Transverse colon (tissue), 4 donors: Measurements from ENCODE around the gene ANKRD44. TPM values are rescaled to one million over a fixed set of nuclear protein-coding genes. Genes with fewer than 3 reads are reported as not detected.

Source experiments
- DNase-seq: peaks from one replicate; pipeline ENCODE4 v3.0.0-alpha.2; 2019
- H3K27ac ChIP-seq, 4 donors: fragments of 200-600 bp; sonication (generic); 2 replicates each; pipeline ENCODE4 v1.5.1; 2016 to 2018; ENCODE audit warnings: inconsistent platforms in 4 of 4
- H3K27me3 ChIP-seq: fragments of 200-600 bp; sonication (generic); 2 replicates; pipeline ENCODE4 v1.5.1; 2017; ENCODE audit warnings: inconsistent platforms
- H3K36me3 ChIP-seq, 4 donors: fragments of 200-600 bp; sonication (generic); 2 replicates each; pipeline ENCODE4 v1.5.1; 2017 to 2019; ENCODE audit warnings: inconsistent platforms in 4 of 4
- H3K4me1 ChIP-seq, 4 donors: fragments of 200-600 bp; sonication (generic); 2 replicates each; pipeline ENCODE4 v1.5.1; 2017 to 2020; ENCODE audit warnings: inconsistent platforms in 4 of 4
- H3K4me3 ChIP-seq, 4 donors: fragments of 200-600 bp; sonication (generic); 1 replicate in 1 of 4; 2 replicates in 3 of 4; pipeline versions ENCODE4 v1.5.1 to v1.6.1; 2017 to 2019; ENCODE audit warnings: inconsistent platforms in 4 of 4
- H3K9me3 ChIP-seq, 2 donors: fragments of 200-600 bp; sonication (generic); 2 replicates each; pipeline ENCODE4 v1.5.1; 2017 to 2019; ENCODE audit warnings: inconsistent platforms in 2 of 2
- EP300 ChIP-seq: sonication (generic); formaldehyde crosslinking; IDR thresholded peaks from one replicate; pipeline ENCODE4 v1.6.1; 2017; ENCODE audit warnings: antibody characterized with exemption, low read depth
- POLR2A ChIP-seq: fragments of 450-650 bp; IDR thresholded peaks from one replicate; pipeline ENCODE4 v1.6.1; 2016; ENCODE audit warnings: antibody characterized with exemption, mild to moderate bottlenecking, moderate library complexity
- POLR2AphosphoS5 ChIP-seq, 3 donors: sonication (generic); formaldehyde crosslinking; IDR thresholded peaks; one replicate each; pipeline ENCODE4 v1.6.1; 2016; ENCODE audit warnings: antibody characterized with exemption in 3 of 3
- WGBS, 2 donors: methylation state at CpG; one replicate each; pipeline ENCODE4 v1.1.5; 2018; ENCODE audit warnings: low coverage in 1 of 2; 5-methylcytosine and 5-hydroxymethylcytosine counted together
- in situ Hi-C, 4 donors: fragments of 200-750 bp; cut with MboI; loops; one replicate each; pipeline versions ENCODE4 v1.15.0 to v1.15.1; 2017; ENCODE audit warnings: low sequenced_read_pairs in 3 of 4, low pct_ligation_motif_present in 1 of 4, low pct_unique_long_range_greater_than_20kb in 1 of 4
- intact Hi-C: fragments of 100-400 bp; cut with DNase I; formaldehyde crosslinking; loops from one replicate; pipeline ENCODE4 v1.15.1; 2023; ENCODE audit warnings: low total_unique reads
- total RNA-seq, 4 donors: library from RNA; depleted of rRNA; stranded (reverse); fragments of >200 nt; gene quantifications; one replicate each; pipeline ENCODE4 v1.1.0, GENCODE V29; 2016
- TF ChIP-seq, protein P1 (sequence below), 5 experiments: fragments of 200-600 bp in 3 of 5; fragments of 450-650 bp in 2 of 5; sonication (generic) in 3 of 5; IDR thresholded peaks; 1 replicate in 2 of 5; 2 replicates in 3 of 5; pipeline ENCODE4 v1.5.1; 2016 to 2017; ENCODE audit warnings: antibody characterized with exemption in 5 of 5, inconsistent platforms in 3 of 5, mild to moderate bottlenecking in 2 of 5, moderate library complexity in 1 of 5

Gene ANKRD44
- total RNA-seq, 4 donors from 2014 or later, result 13.9 to 46.8 (median 27.5) TPM

DNA sequence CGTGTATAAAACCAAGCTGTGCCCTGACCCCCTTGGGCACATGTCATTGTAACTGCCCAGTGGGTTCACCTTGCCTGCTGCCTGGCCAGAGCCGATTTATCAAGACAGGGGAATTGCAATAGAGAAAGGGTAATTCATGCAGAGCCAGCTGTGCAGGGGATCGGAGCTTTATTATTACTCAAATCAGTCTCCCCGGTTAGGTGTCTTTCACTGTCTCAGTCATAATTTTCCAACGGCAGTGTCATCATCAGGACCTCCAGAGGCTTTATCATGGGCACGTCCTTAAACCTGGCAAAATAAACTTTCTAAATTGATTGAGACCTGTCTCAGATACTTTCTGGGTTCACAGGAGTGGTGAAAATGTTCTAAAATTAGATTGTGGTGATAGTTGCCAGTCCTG lies 354.5 kb downstream of the ANKRD44 start:
- H3K27me3 ChIP-seq, result no peaks in the 10 kb centered on the region
- in situ Hi-C loops, result no loop called here
- intact Hi-C loops, result no loop called here
- H3K9me3 ChIP-seq, result no peaks in the 10 kb centered on the region
- H3K4me3 ChIP-seq, result no peak overlapping the region
- DNase-seq, result no peak
- TF ChIP-seq, protein P1, sequence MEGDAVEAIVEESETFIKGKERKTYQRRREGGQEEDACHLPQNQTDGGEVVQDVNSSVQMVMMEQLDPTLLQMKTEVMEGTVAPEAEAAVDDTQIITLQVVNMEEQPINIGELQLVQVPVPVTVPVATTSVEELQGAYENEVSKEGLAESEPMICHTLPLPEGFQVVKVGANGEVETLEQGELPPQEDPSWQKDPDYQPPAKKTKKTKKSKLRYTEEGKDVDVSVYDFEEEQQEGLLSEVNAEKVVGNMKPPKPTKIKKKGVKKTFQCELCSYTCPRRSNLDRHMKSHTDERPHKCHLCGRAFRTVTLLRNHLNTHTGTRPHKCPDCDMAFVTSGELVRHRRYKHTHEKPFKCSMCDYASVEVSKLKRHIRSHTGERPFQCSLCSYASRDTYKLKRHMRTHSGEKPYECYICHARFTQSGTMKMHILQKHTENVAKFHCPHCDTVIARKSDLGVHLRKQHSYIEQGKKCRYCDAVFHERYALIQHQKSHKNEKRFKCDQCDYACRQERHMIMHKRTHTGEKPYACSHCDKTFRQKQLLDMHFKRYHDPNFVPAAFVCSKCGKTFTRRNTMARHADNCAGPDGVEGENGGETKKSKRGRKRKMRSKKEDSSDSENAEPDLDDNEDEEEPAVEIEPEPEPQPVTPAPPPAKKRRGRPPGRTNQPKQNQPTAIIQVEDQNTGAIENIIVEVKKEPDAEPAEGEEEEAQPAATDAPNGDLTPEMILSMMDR (IDR thresholded peaks at IDR 0.05), result no peak
- TF ChIP-seq EP300 (no peak), POLR2AphosphoS5 (IDR thresholded peaks at IDR 0.05) (no peak), POLR2A (no peak)
- H3K36me3 ChIP-seq, result no peaks in the 10 kb centered on the region
- H3K4me1 ChIP-seq, result no peaks in the 10 kb centered on the region
- H3K27ac ChIP-seq, result no peak overlapping the region
- 73% methylated on average over 6 of the region's 6 CpGs; no CpG with 5 or more reads in 1 of the 2 donors for WGBS, 2 donors

DNA sequence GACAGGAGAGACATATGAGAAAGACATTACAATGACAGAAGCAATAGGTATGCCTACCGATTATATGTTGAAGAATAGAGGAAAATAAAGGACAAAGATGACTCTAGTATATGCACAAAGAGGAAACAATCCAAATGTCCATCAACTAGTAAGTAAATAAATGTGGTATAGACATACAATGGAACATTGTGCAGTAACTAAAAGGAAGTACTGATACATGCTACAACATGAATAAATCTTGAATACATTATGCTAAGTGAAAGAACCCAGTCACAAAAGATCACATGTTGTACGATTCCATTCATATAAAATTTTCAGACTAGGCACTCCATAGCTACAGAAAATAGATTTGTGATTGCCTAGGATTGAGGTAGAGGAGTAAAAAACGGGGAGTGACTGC lies 355.5 kb downstream of the ANKRD44 start:
- H3K4me1 ChIP-seq, result no peaks in the 10 kb centered on the region
- WGBS, 2 donors, result 41 to 76% methylated on average over 3 of the region's 3 CpGs
- H3K9me3 ChIP-seq, result no peaks in the 10 kb centered on the region
- in situ Hi-C loops (no loop called here), intact Hi-C loops (no loop called here)
- TF ChIP-seq POLR2AphosphoS5 (IDR thresholded peaks at IDR 0.05), result no peak
- TF ChIP-seq POLR2A, result no peak
- TF ChIP-seq, protein P1 (IDR thresholded peaks at IDR 0.05), result no peak
- TF ChIP-seq EP300, result no peak
- no peaks in the 10 kb centered on the region for H3K36me3 ChIP-seq
- H3K4me3 ChIP-seq, result no peak overlapping the region
- DNase-seq, result no peak
- no peaks in the 10 kb centered on the region for H3K27me3 ChIP-seq
- H3K27ac ChIP-seq, result no peak overlapping the region

DNA sequence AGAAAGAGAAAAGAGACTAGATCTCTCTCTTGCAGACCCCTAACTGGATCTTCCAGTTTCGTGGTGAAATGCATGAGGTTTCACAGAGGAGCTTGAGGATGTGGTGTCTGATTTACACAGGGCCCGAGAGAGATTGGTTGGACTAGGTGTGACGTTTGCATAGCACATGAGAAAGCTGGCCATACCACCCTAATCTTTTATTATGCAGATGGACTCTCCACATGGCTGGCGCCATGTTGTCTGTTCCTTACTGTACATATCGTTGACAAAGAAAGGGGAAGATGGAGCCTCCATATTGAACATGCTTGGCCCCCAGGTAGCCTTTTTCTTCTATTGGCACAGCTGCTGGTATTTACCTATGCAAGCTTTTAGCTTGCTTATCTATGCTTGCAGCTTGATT lies 356.6 kb downstream of the ANKRD44 start:
- H3K9me3 ChIP-seq, result no peaks in the 10 kb centered on the region
- H3K27ac ChIP-seq, result no peak overlapping the region
- H3K27me3 ChIP-seq, result no peaks in the 10 kb centered on the region
- intact Hi-C loops (no loop called here), in situ Hi-C loops (no loop called here)
- H3K4me1 ChIP-seq, result no peaks in the 10 kb centered on the region
- DNase-seq, result no peak
- no peaks in the 10 kb centered on the region for H3K36me3 ChIP-seq
- 86 to 88% methylated on average over 1 to 5 of the region's 5 CpGs for WGBS, 2 donors
- H3K4me3 ChIP-seq, result no peak overlapping the region
- TF ChIP-seq, protein P1 (IDR thresholded peaks at IDR 0.05), result no peak
- TF ChIP-seq EP300 (no peak), POLR2A (no peak), POLR2AphosphoS5 (IDR thresholded peaks at IDR 0.05) (no peak)

DNA sequence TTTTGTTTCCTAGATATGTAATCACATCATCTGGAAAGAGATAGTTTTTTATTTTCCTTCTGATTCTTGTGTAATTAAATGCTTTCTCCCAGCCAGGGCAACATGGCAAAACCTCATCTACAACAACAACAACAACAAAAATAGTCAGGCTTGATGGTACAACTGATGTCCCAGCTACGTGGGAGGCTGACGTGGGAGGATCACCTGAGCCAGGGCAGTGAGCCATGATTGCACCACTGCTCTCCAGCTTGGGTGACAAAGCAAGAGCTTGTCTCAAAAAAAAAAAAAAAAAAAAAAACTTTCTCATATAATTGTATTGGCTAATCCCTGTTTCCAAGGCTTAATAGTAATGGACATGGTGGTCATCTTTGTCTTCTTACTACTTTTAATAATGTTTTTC lies 357.6 kb downstream of the ANKRD44 start:
- in situ Hi-C loops, result no loop called here
- WGBS, 2 donors, result 91 to 100% methylated on average over 2 of the region's 2 CpGs
- H3K4me3 ChIP-seq, result no peak overlapping the region
- no peaks in the 10 kb centered on the region for H3K9me3 ChIP-seq
- TF ChIP-seq, protein P1 (IDR thresholded peaks at IDR 0.05), result no peak
- no peak for TF ChIP-seq POLR2A
- TF ChIP-seq POLR2AphosphoS5 (IDR thresholded peaks at IDR 0.05), result no peak
- TF ChIP-seq EP300, result no peak
- no peak overlapping the region for H3K27ac ChIP-seq
- H3K4me1 ChIP-seq, result no peaks in the 10 kb centered on the region
- intact Hi-C loops, result no loop called here
- DNase-seq, result no peak
- no peaks in the 10 kb centered on the region for H3K36me3 ChIP-seq
- no peaks in the 10 kb centered on the region for H3K27me3 ChIP-seq
